ENCODE measurements around the gene UBE2G2.

Gene UBE2G2

GRCh38 chr21:44753357-44753756 lies 48.3 kb downstream of the UBE2G2 start:
- DNase-seq (ENCODE audit: insufficient read length, low spot score) (no peak), FAIRE-seq (no peak)

- FAIRE-seq = peak; percentile 57
- DNase-seq (ENCODE audit: insufficient read length, low spot score) = no peak
Observed at GRCh38 chr21:44752671-44753235, 48.9 kb downstream of the UBE2G2 start.

- FAIRE-seq (no peak), DNase-seq (ENCODE audit: insufficient read length, low spot score) (no peak)
Observed at GRCh38 chr21:44751799-44752636, 49.6 kb downstream of the UBE2G2 start.

- DNase-seq (ENCODE audit: insufficient read length, low spot score) (no peak), FAIRE-seq (no peak)
Observed at GRCh38 chr21:44751186-44751798, 50.3 kb downstream of the UBE2G2 start.

- DNase-seq (ENCODE audit: insufficient read length, low spot score) = no peak
- no peak for FAIRE-seq
Observed at GRCh38 chr21:44750675-44751025, 51.0 kb downstream of the UBE2G2 start.

GRCh38 chr21:44749759-44750674 lies 51.6 kb downstream of the UBE2G2 start:
- no peak for FAIRE-seq
- no peak for DNase-seq (ENCODE audit: insufficient read length, low spot score)

GRCh38 chr21:44749116-44749758 lies 52.4 kb downstream of the UBE2G2 start:
- DNase-seq (ENCODE audit: insufficient read length, low spot score) (no peak), FAIRE-seq (no peak)

GRCh38 chr21:44748621-44749020 lies 53.0 kb downstream of the UBE2G2 start:
- FAIRE-seq = no peak
- no peak for DNase-seq (ENCODE audit: insufficient read length, low spot score)

- FAIRE-seq (no peak), DNase-seq (ENCODE audit: insufficient read length, low spot score) (no peak)
Observed at GRCh38 chr21:44742418-44743153, 59.0 kb downstream of the UBE2G2 start.

GRCh38 chr21:44741921-44742320 lies 59.7 kb downstream of the UBE2G2 start:
- no peak for DNase-seq (ENCODE audit: insufficient read length, low spot score)
- no peak for FAIRE-seq

- DNase-seq (ENCODE audit: insufficient read length, low spot score) = no peak
Observed at GRCh38 chr21:44740742-44741141, 60.9 kb downstream of the UBE2G2 start.

GRCh38 chr21:44739316-44739715 lies 62.3 kb downstream of the UBE2G2 start:
- FAIRE-seq (no peak), DNase-seq (ENCODE audit: insufficient read length, low spot score) (no peak)

More at GRCh38 chr21:44740742-44741141, 60.9 kb downstream of the UBE2G2 start:
- FAIRE-seq = no peak

GRCh38 chr21:44738621-44739020 lies 63.0 kb downstream of the UBE2G2 start:
- FAIRE-seq (no peak), DNase-seq (ENCODE audit: insufficient read length, low spot score) (no peak)

GRCh38 chr21:44737706-44738354 lies 63.8 kb downstream of the UBE2G2 start:
- FAIRE-seq (no peak), DNase-seq (ENCODE audit: insufficient read length, low spot score) (no peak)

GRCh38 chr21:44736291-44737004 lies 65.2 kb downstream of the UBE2G2 start:
- FAIRE-seq = peak; percentile 4
- no peak for DNase-seq (ENCODE audit: insufficient read length, low spot score)

GRCh38 chr21:44735821-44736220 lies 65.8 kb downstream of the UBE2G2 start:
- DNase-seq (ENCODE audit: insufficient read length, low spot score) (no peak), FAIRE-seq (no peak)

GRCh38 chr21:44734841-44735240 lies 66.8 kb downstream of the UBE2G2 start:
- no peak for FAIRE-seq
- no peak for DNase-seq (ENCODE audit: insufficient read length, low spot score)

- FAIRE-seq (no peak), DNase-seq (ENCODE audit: insufficient read length, low spot score) (no peak)
Observed at GRCh38 chr21:44734026-44734745, 67.4 kb downstream of the UBE2G2 start.

Measured in HTR-8/SVneo (cell line).